ENCODE measurements around the gene DNAAF8. TPM values are rescaled to one million over a fixed set of nuclear protein-coding genes. Genes with fewer than 3 reads are reported as not detected.
A peak's percentile ranks its signal among the peaks of the same experiment; 100 is the strongest.

The DNAAF8 gene
- total and polyA plus RNA-seq, 4 donors, result 4.3 to 11.3 (median 5.0) TPM

- H3K4me3 ChIP-seq, result no peak overlapping the region
- no peak for TF ChIP-seq CTCF (IDR thresholded peaks at IDR 0.05; ENCODE audit: control extremely low read depth, extremely low read depth)
- DNase-seq, result no peak
- H3K36me3 ChIP-seq (ENCODE audit: control insufficient read depth in 4 of 4, insufficient read depth in 4 of 4, low read length in 4 of 4), result peaks cover 0 to 31% (median 10%) of the 10 kb centered on the region in 4 donors
- no peak overlapping the region for H3K27ac ChIP-seq (ENCODE audit: low read depth in 1 of 2, low read length in 1 of 2)
- no peaks in the 10 kb centered on the region for H3K4me1 ChIP-seq (ENCODE audit: control insufficient read depth in 5 of 5, insufficient read depth in 5 of 5, low read length in 5 of 5)
- H3K9ac ChIP-seq (ENCODE audit: insufficient read depth in 1 of 2, low read length in 2 of 2), result no peak overlapping the region
- 95 to 96% methylated on average over 8 of the region's 8 CpGs for WGBS, 2 donors
- no peak for ATAC-seq (ENCODE audit: insufficient read depth, low FRiP score)
- H3K27me3 ChIP-seq (ENCODE audit: control insufficient read depth in 3 of 3, insufficient read depth in 3 of 3, low read length in 2 of 3), result no peaks in the 10 kb centered on the region
- no peaks in the 10 kb centered on the region for H3K9me3 ChIP-seq (ENCODE audit: control insufficient read depth in 4 of 4, insufficient read depth in 3 of 4, low read length in 3 of 4)
These were observed 5.7 kb upstream of the DNAAF8 start for GRCh38 chr16:4728676-4729075.

- DNase-seq, result no peak
- Histone ChIP-seq H3K27ac (ENCODE audit: low read depth in 1 of 2, low read length in 1 of 2) (no peak overlapping the region), H3K9ac (ENCODE audit: insufficient read depth in 1 of 2, low read length in 2 of 2) (no peak overlapping the region), H3K27me3 (ENCODE audit: control insufficient read depth in 3 of 3, insufficient read depth in 3 of 3, low read length in 2 of 3) (no peaks in the 10 kb centered on the region), H3K36me3 (ENCODE audit: control insufficient read depth in 4 of 4, insufficient read depth in 4 of 4, low read length in 4 of 4) (peaks cover 0 to 27% (median 10%) of the 10 kb centered on the region in 4 donors), H3K9me3 (ENCODE audit: control insufficient read depth in 4 of 4, insufficient read depth in 3 of 4, low read length in 3 of 4) (no peaks in the 10 kb centered on the region), H3K4me1 (ENCODE audit: control insufficient read depth in 5 of 5, insufficient read depth in 5 of 5, low read length in 5 of 5) (peaks cover 0 to under 1% (median 0%) of the 10 kb centered on the region in 5 donors), H3K4me3 (no peak overlapping the region)
- no peak for TF ChIP-seq CTCF (IDR thresholded peaks at IDR 0.05; ENCODE audit: control extremely low read depth, extremely low read depth)
- ATAC-seq (ENCODE audit: insufficient read depth, low FRiP score), result no peak
- 94% methylated on average over 15 of the region's 15 CpGs for WGBS, 2 donors
These were observed 4.5 kb upstream of the DNAAF8 start for GRCh38 chr16:4729876-4730275.

GRCh38 chr16:4733211-4733742, 1.1 kb upstream of the DNAAF8 start:
- H3K27ac ChIP-seq (ENCODE audit: low read depth in 1 of 2, low read length in 1 of 2), result no peak overlapping the region
- ATAC-seq (ENCODE audit: insufficient read depth, low FRiP score), result no peak
- no peaks in the 10 kb centered on the region for H3K27me3 ChIP-seq (ENCODE audit: control insufficient read depth in 3 of 3, insufficient read depth in 3 of 3, low read length in 2 of 3)
- no peak for DNase-seq
- H3K9me3 ChIP-seq (ENCODE audit: control insufficient read depth in 4 of 4, insufficient read depth in 3 of 4, low read length in 3 of 4), result no peaks in the 10 kb centered on the region
- H3K4me3 ChIP-seq, result peak overlapping the region; percentile 10
- no peak for TF ChIP-seq CTCF (IDR thresholded peaks at IDR 0.05; ENCODE audit: control extremely low read depth, extremely low read depth)
- peaks cover 0 to 6% (median 2%) of the 10 kb centered on the region in 5 donors for H3K4me1 ChIP-seq (ENCODE audit: control insufficient read depth in 5 of 5, insufficient read depth in 5 of 5, low read length in 5 of 5)
- peak overlapping the region in 1 of 2 donors; percentile 38 for H3K9ac ChIP-seq (ENCODE audit: insufficient read depth in 1 of 2, low read length in 2 of 2)
- WGBS, 2 donors, result 36 to 41% methylated on average over 17 of the region's 17 CpGs
- peaks cover 0 to 13% (median 5%) of the 10 kb centered on the region in 4 donors for H3K36me3 ChIP-seq (ENCODE audit: control insufficient read depth in 4 of 4, insufficient read depth in 4 of 4, low read length in 4 of 4)

GRCh38 chr16:4733747-4734062, 632 bp upstream of the DNAAF8 start:
- peaks cover 0 to 9% (median 5%) of the 10 kb centered on the region in 4 donors for H3K36me3 ChIP-seq (ENCODE audit: control insufficient read depth in 4 of 4, insufficient read depth in 4 of 4, low read length in 4 of 4)
- no peak for TF ChIP-seq CTCF (IDR thresholded peaks at IDR 0.05; ENCODE audit: control extremely low read depth, extremely low read depth)
- H3K4me3 ChIP-seq, result peak overlapping the region; percentile 92
- DNase-seq (no peak), ATAC-seq (ENCODE audit: insufficient read depth, low FRiP score) (no peak)
- H3K9me3 ChIP-seq (ENCODE audit: control insufficient read depth in 4 of 4, insufficient read depth in 3 of 4, low read length in 3 of 4), result no peaks in the 10 kb centered on the region
- peak overlapping the region; percentile 55 to 58 for H3K27ac ChIP-seq (ENCODE audit: low read depth in 1 of 2, low read length in 1 of 2)
- H3K9ac ChIP-seq (ENCODE audit: insufficient read depth in 1 of 2, low read length in 2 of 2), result peak overlapping the region in 1 of 2 donors; percentile 38
- H3K27me3 ChIP-seq (ENCODE audit: control insufficient read depth in 3 of 3, insufficient read depth in 3 of 3, low read length in 2 of 3), result no peaks in the 10 kb centered on the region
- 1 to 2% methylated on average over 19 of the region's 19 CpGs for WGBS, 2 donors
- H3K4me1 ChIP-seq (ENCODE audit: control insufficient read depth in 5 of 5, insufficient read depth in 5 of 5, low read length in 5 of 5), result peaks cover 0 to 6% (median 2%) of the 10 kb centered on the region in 5 donors

Measured in lung (tissue), 12 donors.